HEK293T (cell line): Measurements from ENCODE around the gene SYNE4.
A peak's percentile ranks its signal among the peaks of the same experiment; 100 is the strongest.
"Not testable (repeated sequence)": the region's sequence is repeated elsewhere in the genome, so short reads cannot be mapped to it uniquely, and the experiment has no call there.

ENCODE experiments used
- CTCF ChIA-PET: fragments of 350-600 bp; formaldehyde crosslinking; extraction: SDS; loops from one replicate; lab custom pipeline; 2021; ENCODE audit warnings: antibody characterized with exemption, inconsistent platforms; lab: Yijun Ruan, JAX
- POLR2A ChIA-PET: fragments of 350-600 bp; formaldehyde crosslinking; extraction: SDS; loops from one replicate; lab custom pipeline; 2020; ENCODE audit warnings: antibody characterized with exemption, inconsistent platforms; lab: Yijun Ruan, JAX
- DNase-seq: peaks from one replicate; pipeline ENCODE4 v3.0.0; 2012; ENCODE audit warnings: mixed read lengths; ENCODE audit errors: extremely low spot score
- ARNT ChIP-seq: fragments of 450-650 bp; IDR thresholded peaks from 2 replicates; pipeline ENCODE4 v1.6.1; 2017; ENCODE audit warnings: mild to moderate bottlenecking
- BHLHE40 ChIP-seq: fragments of 450-650 bp; IDR thresholded peaks from 2 replicates; pipeline ENCODE4 v1.6.1; 2016; ENCODE audit warnings: mild to moderate bottlenecking, moderate library complexity, borderline replicate concordance
- CTBP1 ChIP-seq: fragments of 450-650 bp; IDR thresholded peaks from 2 replicates; pipeline ENCODE4 v1.6.1; 2016; ENCODE audit warnings: borderline replicate concordance
- ELF4 ChIP-seq: fragments of 450-650 bp; IDR thresholded peaks from 2 replicates; pipeline ENCODE4 v1.6.1; 2017; ENCODE audit warnings: antibody characterized with exemption
- FOXA1 ChIP-seq: fragments of 450-650 bp; IDR thresholded peaks from 2 replicates; pipeline ENCODE4 v1.6.1; 2016; ENCODE audit warnings: mild to moderate bottlenecking
- FOXK2 ChIP-seq: fragments of 450-650 bp; IDR thresholded peaks from 2 replicates; pipeline ENCODE4 v1.6.1; 2016; ENCODE audit warnings: mild to moderate bottlenecking
- FOXM1 ChIP-seq: fragments of 450-650 bp; IDR thresholded peaks from 2 replicates; pipeline ENCODE4 v1.6.1; 2017; ENCODE audit warnings: mild to moderate bottlenecking, borderline replicate concordance
- HDGF ChIP-seq: fragments of 450-650 bp; IDR thresholded peaks from 2 replicates; pipeline ENCODE4 v1.6.1; 2017; ENCODE audit warnings: antibody characterized with exemption, borderline replicate concordance
- L3MBTL2 ChIP-seq: fragments of 450-650 bp; conservative IDR thresholded peaks from 2 replicates; pipeline ENCODE4 v1.6.1; 2016; ENCODE audit warnings: mild to moderate bottlenecking
- LEF1 ChIP-seq: fragments of 450-650 bp; IDR thresholded peaks from 2 replicates; pipeline ENCODE4 v1.6.1; 2017; ENCODE audit warnings: mild to moderate bottlenecking, borderline replicate concordance
- NFRKB ChIP-seq: fragments of 450-650 bp; IDR thresholded peaks from 2 replicates; pipeline ENCODE4 v1.6.1; 2016; ENCODE audit warnings: mild to moderate bottlenecking, moderate library complexity
- SP1 ChIP-seq: fragments of 450-650 bp; IDR thresholded peaks from 2 replicates; pipeline ENCODE4 v1.6.1; 2017
- SUZ12 ChIP-seq: fragments of 450-650 bp; IDR thresholded peaks from 2 replicates; pipeline ENCODE4 v1.6.1; 2016; ENCODE audit warnings: mild to moderate bottlenecking
- TARDBP ChIP-seq: fragments of 450-650 bp; IDR thresholded peaks from 2 replicates; pipeline ENCODE4 v1.6.1; 2016
- ZNF384 ChIP-seq: fragments of 450-650 bp; IDR thresholded peaks from 2 replicates; pipeline ENCODE4 v1.6.1; 2016
- TF ChIP-seq, protein P1 (sequence below): fragments of 450-650 bp; IDR thresholded peaks from 2 replicates; pipeline ENCODE4 v1.6.1; 2016

Gene SYNE4

DNA sequence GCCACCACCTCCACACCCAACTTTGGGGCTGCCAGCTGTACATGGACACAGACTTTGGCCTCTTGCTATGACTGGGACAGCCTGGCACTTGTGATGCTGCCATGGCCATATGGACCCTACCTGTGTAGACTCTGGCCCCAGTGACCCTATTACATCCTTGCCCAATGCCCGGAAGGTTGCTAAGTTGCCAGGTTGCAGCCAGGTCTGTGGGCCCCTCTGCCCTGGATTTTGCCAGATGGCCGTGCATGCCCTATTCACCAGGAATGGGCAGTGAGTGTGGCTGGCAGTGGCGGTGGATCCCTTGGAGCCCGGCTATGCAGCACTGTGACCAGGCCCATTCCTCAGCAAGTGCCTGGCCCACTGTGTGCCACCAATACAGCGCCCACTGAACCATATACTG is 22.5 kb downstream of the SYNE4 start:
- POLR2A ChIA-PET = no interaction called here
- CTCF ChIA-PET = no interaction called here
- no peak for DNase-seq
- TF ChIP-seq ARNT (no peak), CTBP1 (no peak), ZNF384 (no peak), SP1 (no peak), FOXM1 (no peak)

DNA sequence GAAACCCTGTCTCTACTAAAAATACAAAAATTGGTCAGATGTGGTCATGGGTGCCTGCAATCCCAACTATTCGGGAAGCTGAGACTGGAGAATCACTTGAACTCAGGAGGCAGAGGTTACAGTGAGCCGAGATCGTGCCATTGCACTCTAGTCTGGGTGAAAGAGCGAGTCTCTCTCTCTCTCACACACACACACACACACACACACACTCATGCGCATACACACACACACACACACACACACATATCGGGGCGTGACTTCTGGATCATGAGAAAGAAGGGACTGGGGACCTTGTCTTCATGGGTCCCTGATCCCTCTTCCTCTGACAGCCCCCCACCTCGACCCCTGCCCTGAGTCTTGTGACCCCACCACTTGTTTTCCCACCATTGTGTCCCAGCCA is 25.4 kb downstream of the SYNE4 start:
- ChIA-PET CTCF (no interaction called here), POLR2A (no interaction called here)
- DNase-seq = no peak
- no peak for TF ChIP-seq HDGF
- TF ChIP-seq FOXM1 = no peak
- TF ChIP-seq ARNT = no peak
- no peak for TF ChIP-seq SP1
- no peak for TF ChIP-seq ZNF384
- TF ChIP-seq BHLHE40 = no peak
- no peak for TF ChIP-seq SUZ12
- no peak for TF ChIP-seq L3MBTL2
- TF ChIP-seq TARDBP = no peak
- no peak for TF ChIP-seq FOXA1
- no peak for TF ChIP-seq FOXK2
- TF ChIP-seq ELF4 = no peak
- TF ChIP-seq LEF1 = no peak
- TF ChIP-seq NFRKB = no peak
- TF ChIP-seq, protein P1, sequence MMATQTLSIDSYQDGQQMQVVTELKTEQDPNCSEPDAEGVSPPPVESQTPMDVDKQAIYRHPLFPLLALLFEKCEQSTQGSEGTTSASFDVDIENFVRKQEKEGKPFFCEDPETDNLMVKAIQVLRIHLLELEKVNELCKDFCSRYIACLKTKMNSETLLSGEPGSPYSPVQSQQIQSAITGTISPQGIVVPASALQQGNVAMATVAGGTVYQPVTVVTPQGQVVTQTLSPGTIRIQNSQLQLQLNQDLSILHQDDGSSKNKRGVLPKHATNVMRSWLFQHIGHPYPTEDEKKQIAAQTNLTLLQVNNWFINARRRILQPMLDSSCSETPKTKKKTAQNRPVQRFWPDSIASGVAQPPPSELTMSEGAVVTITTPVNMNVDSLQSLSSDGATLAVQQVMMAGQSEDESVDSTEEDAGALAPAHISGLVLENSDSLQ = no peak
- TF ChIP-seq CTBP1 = no peak

DNA sequence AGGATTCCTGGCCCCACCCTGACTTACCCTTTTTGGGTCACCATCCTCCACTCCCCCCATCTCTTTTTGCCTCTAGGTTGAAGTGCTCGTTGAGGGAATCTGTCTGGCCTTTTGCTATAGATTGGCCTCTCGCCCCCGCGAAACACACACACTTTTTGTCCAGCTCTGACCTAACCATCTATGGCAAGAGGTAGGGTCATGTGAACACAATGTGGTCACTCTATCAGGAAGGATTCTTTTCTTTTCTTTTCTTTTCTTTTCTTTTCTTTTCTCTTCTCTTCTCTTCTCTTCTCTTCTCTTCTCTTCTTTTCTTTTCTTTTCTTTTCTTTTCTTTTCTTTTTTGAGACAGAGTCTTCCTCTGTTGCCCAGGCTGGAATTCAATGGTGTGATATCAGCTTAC is 27.6 kb downstream of the SYNE4 start:
- DNase-seq, CTCF ChIA-PET, POLR2A ChIA-PET: not testable (repeated sequence)

DNA sequence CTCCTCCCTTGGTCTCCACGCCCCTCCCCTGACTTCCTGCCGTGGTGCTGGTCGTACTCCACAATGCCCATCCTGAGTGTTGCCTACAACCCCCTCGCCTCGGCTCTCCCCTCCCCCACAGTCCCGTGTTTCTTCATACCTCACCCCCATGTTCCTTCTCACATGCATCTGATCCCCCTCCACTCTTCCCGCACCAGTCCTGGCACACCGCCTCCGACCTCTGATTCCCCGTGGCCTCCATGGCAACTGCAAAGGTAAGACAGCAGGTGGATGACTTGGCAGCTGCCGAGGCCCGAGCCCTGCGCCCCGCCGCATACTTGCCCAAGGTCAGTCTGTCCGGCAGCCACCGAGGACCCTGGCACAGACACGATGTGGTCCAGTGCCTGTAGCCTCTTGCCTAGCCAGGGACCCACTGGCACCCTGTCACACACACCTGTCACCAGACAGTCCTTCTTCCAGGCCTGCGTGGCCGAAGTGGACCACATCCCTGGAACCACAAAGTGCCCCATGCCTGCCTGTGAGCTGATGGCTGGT is 29.7 kb downstream of the SYNE4 start:
- DNase-seq = no peak
- POLR2A ChIA-PET = no interaction called here
- TF ChIP-seq, protein P1 = no peak
- TF ChIP-seq FOXM1 = no peak
- no peak for TF ChIP-seq SUZ12
- no peak for TF ChIP-seq SP1
- no peak for TF ChIP-seq FOXK2
- no peak for TF ChIP-seq HDGF
- CTCF ChIA-PET = no interaction called here

DNA sequence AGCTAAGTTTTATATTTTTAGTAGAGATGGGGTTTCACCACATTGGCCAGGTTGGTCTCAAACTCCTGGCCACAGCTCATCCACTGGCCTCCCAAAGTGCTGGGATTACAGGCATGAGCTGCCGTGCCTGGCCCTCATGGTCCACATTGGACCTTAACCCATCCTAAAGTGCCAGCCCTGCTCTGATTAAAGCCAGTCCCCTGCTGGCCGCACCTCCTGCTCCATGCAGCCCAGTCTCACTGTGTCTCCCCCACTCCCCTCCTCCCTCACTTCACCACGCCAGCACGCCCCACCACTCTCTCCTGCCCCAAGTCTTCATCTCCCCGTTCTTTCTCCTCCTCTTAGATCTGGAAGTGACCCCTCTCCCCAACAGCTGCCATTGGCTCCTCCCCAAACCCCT is 30.3 kb downstream of the SYNE4 start:
- TF ChIP-seq BHLHE40 (no peak), NFRKB (no peak), SP1 (no peak), TARDBP (no peak), HDGF (no peak), FOXM1 (no peak)
- ChIA-PET CTCF (no interaction called here), POLR2A (no interaction called here)
- DNase-seq = no peak

DNA sequence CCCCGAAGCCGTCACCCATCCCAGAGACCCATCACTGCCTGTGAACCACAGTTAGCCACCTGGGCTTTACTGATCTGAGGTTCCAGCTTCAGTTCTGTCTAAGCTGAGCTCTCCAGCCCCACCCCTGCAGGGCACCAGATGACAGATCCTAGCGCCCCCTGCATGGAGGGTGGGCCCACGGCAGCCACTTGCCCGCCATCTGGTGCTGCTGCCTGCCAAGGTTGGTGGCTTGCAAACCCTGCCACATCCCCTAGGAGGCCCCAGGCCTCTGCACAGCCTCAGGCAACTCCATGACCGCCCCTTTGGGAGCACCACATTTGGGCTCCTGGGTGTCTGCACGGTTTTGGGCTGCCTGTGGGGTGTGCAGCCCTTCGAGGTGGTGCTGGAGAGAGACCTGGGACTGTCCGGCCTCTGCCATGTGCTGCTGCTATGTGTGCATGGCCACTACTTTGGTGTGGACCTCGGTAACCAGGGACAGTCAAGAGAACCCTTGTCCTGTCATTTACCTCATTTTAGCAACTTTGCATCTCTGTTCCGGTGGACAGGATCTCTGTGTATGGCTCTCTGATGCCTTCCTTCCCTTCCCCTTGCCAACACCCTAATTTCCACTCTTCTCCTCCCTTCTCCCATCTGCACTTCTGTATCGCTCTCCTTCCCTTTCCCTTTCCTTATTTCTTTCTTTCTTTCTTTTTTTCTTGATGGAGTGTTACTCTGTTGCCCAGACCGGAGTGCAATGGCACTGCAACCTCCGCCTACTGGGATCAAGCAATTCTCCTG is 31.0 kb downstream of the SYNE4 start:
- TF ChIP-seq, protein P1 = no peak
- TF ChIP-seq ARNT = no peak
- TF ChIP-seq SP1 = no peak
- TF ChIP-seq TARDBP = no peak
- TF ChIP-seq ZNF384 = no peak
- TF ChIP-seq ELF4 = no peak
- TF ChIP-seq FOXM1 = no peak
- no peak for TF ChIP-seq CTBP1
- no peak for TF ChIP-seq SUZ12
- no peak for TF ChIP-seq HDGF
- no peak for TF ChIP-seq FOXK2
- TF ChIP-seq BHLHE40 = no peak
- TF ChIP-seq FOXA1 = no peak
- no peak for TF ChIP-seq NFRKB
- TF ChIP-seq LEF1 = no peak
- no peak for TF ChIP-seq L3MBTL2
- POLR2A ChIA-PET = no interaction called here
- DNase-seq = peak; percentile 61
- CTCF ChIA-PET = interaction anchor here (0.5 to 0.7 kb wide), 3 partner anchors 9 to 142 kb away, joined by 3 read pairs; no protein-coding TSS in a partner anchor
